NK-92 (cell line): Measurements from ENCODE around the gene IL2RG.

Experiments
- DNase-seq: peaks from one replicate; lab custom pipeline; 2025; ENCODE audit not compliant: unreplicated experiment; lab: John Stamatoyannopoulos, UW

Gene IL2RG

GRCh38 chrX:71109051-71109450 is 2.3 kb downstream of the IL2RG start:
- no peak for DNase-seq

- no peak for DNase-seq
These were observed 3.5 kb downstream of the IL2RG start for GRCh38 chrX:71107762-71108360.

GRCh38 chrX:71107245-71107644 is 4.1 kb downstream of the IL2RG start:
- DNase-seq = no peak

- no peak for DNase-seq
These were observed 5.0 kb downstream of the IL2RG start, which contains the start of gene CXorf65 for GRCh38 chrX:71106427-71106826. CXorf65 (minus strand) TSS chrX:71106740; CDS start chrX:71106556, 184 bp downstream.

GRCh38 chrX:71105628-71106027 is 5.7 kb downstream of the IL2RG start:
- DNase-seq = no peak

GRCh38 chrX:71103110-71103983 is 8.0 kb downstream of the IL2RG start:
- no peak for DNase-seq

- DNase-seq = no peak
These were observed 9.1 kb downstream of the IL2RG start for GRCh38 chrX:71102292-71102691.

GRCh38 chrX:71100581-71101505 is 10.5 kb downstream of the IL2RG start:
- no peak for DNase-seq

- DNase-seq = no peak
These were observed 11.6 kb downstream of the IL2RG start for GRCh38 chrX:71099736-71100135.

GRCh38 chrX:71098951-71099506 is 12.3 kb downstream of the IL2RG start:
- no peak for DNase-seq

GRCh38 chrX:71098302-71098701 is 13.1 kb downstream of the IL2RG start:
- DNase-seq = peak; percentile 6

- no peak for DNase-seq
These were observed 14.7 kb downstream of the IL2RG start for GRCh38 chrX:71096760-71097032.

- DNase-seq = no peak
These were observed 15.2 kb downstream of the IL2RG start for GRCh38 chrX:71095981-71096759.

GRCh38 chrX:71095555-71095980 is 15.8 kb downstream of the IL2RG start, which contains the start of gene FOXO4:
FOXO4 (plus strand) TSS chrX:71095851; CDS start chrX:71096529, 678 bp downstream.
- DNase-seq = peak; percentile 11

GRCh38 chrX:71095033-71095432 is 16.3 kb downstream of the IL2RG start:
- no peak for DNase-seq

GRCh38 chrX:71091263-71091662 is 20.1 kb downstream of the IL2RG start:
- no peak for DNase-seq

GRCh38 chrX:71085900-71086299 is 25.5 kb downstream of the IL2RG start:
- no peak for DNase-seq

GRCh38 chrX:71082822-71083221 is 28.6 kb downstream of the IL2RG start:
- DNase-seq = no peak

- DNase-seq = no peak
These were observed 29.2 kb downstream of the IL2RG start for GRCh38 chrX:71082124-71082647.
